Left ventricle myocardium inferior (tissue), 1 donor: ENCODE data around the gene PKDCC. TPM values are rescaled to one million over a fixed set of nuclear protein-coding genes. Genes with fewer than 3 reads are reported as not detected.

Experiments
- DNase-seq: peaks from one replicate; pipeline ENCODE4 v3.0.0-alpha.2; 2020
- H3K27ac ChIP-seq: fragments of 200-600 bp; replicated peaks from 2 replicates; pipeline ENCODE4 v1.8.0; 2021
- H3K27me3 ChIP-seq: fragments of 200-600 bp; 2 replicates; pipeline ENCODE4 v1.8.0; 2021; ENCODE audit warnings: low read depth
- H3K36me3 ChIP-seq: fragments of 200-600 bp; 2 replicates; pipeline ENCODE4 v1.8.0; 2021
- H3K4me1 ChIP-seq: fragments of 200-600 bp; 2 replicates; pipeline ENCODE4 v1.8.0; 2021
- H3K4me3 ChIP-seq: fragments of 200-600 bp; 2 replicates; pipeline ENCODE4 v1.8.0; 2021; ENCODE audit warnings: mild to moderate bottlenecking, moderate library complexity
- H3K9me3 ChIP-seq: fragments of 200-600 bp; replicated peaks from 2 replicates; pipeline ENCODE4 v1.8.0; 2021
- CTCF ChIP-seq: fragments of 200-600 bp; IDR thresholded peaks from 2 replicates; pipeline ENCODE4 v1.8.0; 2021; ENCODE audit warnings: antibody characterized with exemption, mild to moderate bottlenecking, borderline replicate concordance
- intact Hi-C: fragments of 100-400 bp; cut with micrococcal nuclease; formaldehyde crosslinking; loops from one replicate; pipeline ENCODE4 v1.11.0; 2022
- total RNA-seq: library from RNA; stranded (reverse); fragmentation: NEBNext Ultra II Directional; extraction: Animal tissue kit (Norgen Biotek cat#: 25700); gene quantifications from one replicate; pipeline ENCODE4 v1.2.1, GENCODE V29; 2021
- donor health status: DM: no; HTN: yes; CAD: no; lungs with severe emphysema.

Gene PKDCC
- total RNA-seq, 1 donor from 2014 or later = 88.7 TPM

- Histone ChIP-seq H3K4me1 (no peaks in the 10 kb centered on the region), H3K4me3 (no peak overlapping the region), H3K27me3 (no peaks in the 10 kb centered on the region), H3K27ac (no peak overlapping the region), H3K36me3 (no peaks in the 10 kb centered on the region), H3K9me3 (no peaks in the 10 kb centered on the region)
- intact Hi-C loops = no loop called here
- DNase-seq = no peak
- no peak for TF ChIP-seq CTCF
These were observed 11.4 kb upstream of the PKDCC start for GRCh38 chr2:42036413-42036812.

GRCh38 chr2:42036940-42037339, 10.9 kb upstream of the PKDCC start:
- Histone ChIP-seq H3K27ac (no peak overlapping the region), H3K9me3 (no peaks in the 10 kb centered on the region), H3K36me3 (no peaks in the 10 kb centered on the region), H3K27me3 (no peaks in the 10 kb centered on the region), H3K4me1 (no peaks in the 10 kb centered on the region), H3K4me3 (no peak overlapping the region)
- DNase-seq = no peak
- TF ChIP-seq CTCF = no peak
- intact Hi-C loops = no loop called here

GRCh38 chr2:42040643-42041278, 7.1 kb upstream of the PKDCC start:
- intact Hi-C loops = no loop called here
- Histone ChIP-seq H3K27me3 (no peaks in the 10 kb centered on the region), H3K27ac (no peak overlapping the region), H3K4me3 (no peak overlapping the region), H3K36me3 (no peaks in the 10 kb centered on the region), H3K9me3 (no peaks in the 10 kb centered on the region), H3K4me1 (no peaks in the 10 kb centered on the region)
- no peak for TF ChIP-seq CTCF
- DNase-seq = no peak

- H3K27ac ChIP-seq = no peak overlapping the region
- H3K36me3 ChIP-seq = no peaks in the 10 kb centered on the region
- H3K4me3 ChIP-seq = no peak overlapping the region
- TF ChIP-seq CTCF = no peak
- no peak for DNase-seq
- intact Hi-C loops = no loop called here
- H3K27me3 ChIP-seq = no peaks in the 10 kb centered on the region
- H3K9me3 ChIP-seq = no peaks in the 10 kb centered on the region
- peaks cover 5% of the 10 kb centered on the region for H3K4me1 ChIP-seq
These were observed 6.3 kb upstream of the PKDCC start for GRCh38 chr2:42041377-42042127.

GRCh38 chr2:42042631-42043355, 5.0 kb upstream of the PKDCC start:
- H3K36me3 ChIP-seq = no peaks in the 10 kb centered on the region
- no peak for DNase-seq
- intact Hi-C loops = no loop called here

More at GRCh38 chr2:42042631-42043355, 5.0 kb upstream of the PKDCC start:
- Histone ChIP-seq H3K9me3 (no peaks in the 10 kb centered on the region), H3K27me3 (no peaks in the 10 kb centered on the region), H3K4me1 (peaks cover 15% of the 10 kb centered on the region), H3K4me3 (no peak overlapping the region), H3K27ac (no peak overlapping the region)
- TF ChIP-seq CTCF = no peak
